Lower leg skin (tissue), 3 donors: Measurements from ENCODE around the gene PRMT9.

Source experiments
- CTCF ChIP-seq, 3 donors: fragments of 450-650 bp; IDR thresholded peaks; one replicate each; pipeline ENCODE4 v1.5.1; 2016; ENCODE audit warnings: antibody characterized with exemption in 3 of 3, mild to moderate bottlenecking in 3 of 3, moderate library complexity in 2 of 3
- POLR2A ChIP-seq, 2 donors: fragments of 450-650 bp; IDR thresholded peaks; one replicate each; pipeline ENCODE4 v1.6.1; 2016 to 2017; ENCODE audit warnings: antibody characterized with exemption in 2 of 2, mild to moderate bottlenecking in 1 of 2, moderate library complexity in 1 of 2

GRCh38 chr4:147723326-147723725 lies 39.4 kb upstream of the PRMT9 start:
- TF ChIP-seq CTCF (IDR thresholded peaks at IDR 0.05) (no peak), POLR2A (IDR thresholded peaks at IDR 0.05) (no peak)
